NT2/D1 (cell line): ENCODE measurements around the gene PVALB.

Source experiments
- SUZ12 ChIP-seq: IDR thresholded peaks from 2 replicates; pipeline ENCODE4 v1.6.1; 2011; ENCODE audit not compliant: insufficient read length, insufficient read depth; ENCODE audit errors: extremely low read depth
- YY1 ChIP-seq: IDR thresholded peaks from 2 replicates; pipeline ENCODE4 v1.6.1; 2011; ENCODE audit not compliant: insufficient read length, insufficient read depth
- ZNF274 ChIP-seq: IDR thresholded peaks from 2 replicates; pipeline ENCODE4 v1.6.1; 2011; ENCODE audit warnings: mild to moderate bottlenecking, low read depth, low read length

DNA sequence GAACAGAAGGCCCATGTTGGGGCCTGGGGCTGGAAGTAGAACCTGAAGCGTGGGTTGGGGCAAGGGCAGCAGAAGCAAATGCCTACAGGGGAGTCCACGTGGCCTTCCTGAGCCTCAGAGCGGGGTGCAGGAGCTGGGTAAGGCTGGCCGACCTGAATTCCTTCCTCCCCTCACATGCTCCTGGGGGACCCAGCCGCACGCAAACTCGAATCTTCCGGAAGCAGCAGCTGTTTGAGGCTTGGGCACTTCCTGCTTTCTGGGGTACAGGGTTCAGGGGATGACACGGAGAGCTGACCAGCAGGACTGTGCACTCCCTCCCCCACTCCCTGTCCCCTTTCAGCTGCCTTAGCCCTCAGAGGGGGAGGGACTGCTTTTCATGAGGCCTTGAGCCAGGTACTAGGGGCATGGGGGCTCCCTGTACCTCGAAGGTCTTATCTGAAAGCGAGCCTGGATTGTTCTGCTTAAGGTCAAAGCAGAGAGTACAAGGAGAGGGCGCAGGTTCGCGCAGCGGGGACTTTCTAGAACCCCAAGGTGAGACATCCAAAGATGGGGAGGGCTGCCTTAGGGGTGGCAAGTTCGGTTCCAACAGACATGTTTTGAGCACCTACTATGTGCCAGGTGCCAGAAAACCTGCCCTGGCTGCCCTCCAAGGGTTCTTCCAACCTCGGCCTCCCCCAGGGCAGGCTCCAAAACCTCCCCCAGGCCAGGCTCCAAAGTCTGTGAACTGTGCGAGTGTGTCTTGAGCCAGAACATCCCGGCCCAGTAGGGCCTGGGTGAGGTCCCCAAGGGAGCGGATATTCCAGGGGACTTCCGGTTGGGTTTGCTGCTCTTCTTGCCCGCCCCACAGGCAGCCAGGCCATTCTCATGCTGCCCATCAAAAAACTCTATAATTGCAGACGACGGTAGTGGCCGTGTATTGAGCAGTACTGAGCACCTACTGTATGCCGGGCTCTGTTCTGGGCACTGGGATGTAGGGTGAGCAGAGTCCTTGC is 45.7 kb upstream of the PVALB start:
- TF ChIP-seq YY1 (no peak), SUZ12 (no peak), ZNF274 (no peak)
